Measurements from ENCODE around the gene CIROP.
"Not testable (repeated sequence)": the region's sequence is repeated elsewhere in the genome, so short reads cannot be mapped to it uniquely, and the experiment has no call there.

The CIROP gene

DNA sequence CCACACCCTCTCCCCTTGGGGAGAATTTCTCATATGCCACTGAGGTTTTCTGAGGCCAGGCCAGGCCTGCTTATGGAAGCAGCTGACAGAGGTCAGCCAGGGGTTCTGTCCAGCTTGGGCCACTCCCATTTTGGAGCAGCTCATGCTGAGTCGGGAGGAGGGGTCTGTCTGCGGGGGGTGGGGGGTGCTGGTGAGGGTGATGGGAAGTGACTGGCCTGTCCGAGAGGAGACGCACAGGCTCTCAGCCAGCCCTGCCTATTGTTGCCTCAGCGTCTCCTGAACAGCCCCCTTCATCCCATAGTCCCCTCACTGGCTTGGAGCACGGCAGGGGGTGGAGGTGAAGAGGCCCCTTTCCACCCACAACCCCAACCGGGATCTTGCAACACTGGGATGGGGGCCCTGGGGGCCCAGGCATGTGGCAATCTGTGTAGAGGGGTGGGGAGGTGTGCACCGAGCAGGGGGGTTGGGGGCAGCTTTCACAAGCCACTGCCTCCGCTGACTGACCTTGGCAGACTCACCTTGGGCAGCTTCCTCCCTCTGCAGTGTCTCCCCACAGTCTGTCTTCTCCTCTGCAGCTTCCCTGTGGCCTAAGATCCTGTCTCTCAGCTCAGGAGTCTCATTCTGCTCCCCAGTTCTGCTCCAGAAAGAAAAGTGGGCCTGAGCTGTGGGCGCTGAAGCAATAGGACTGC lies 8.8 kb upstream of the CIROP start:
- DNase-seq (ENCODE audit: low spot score) = no peak

DNA sequence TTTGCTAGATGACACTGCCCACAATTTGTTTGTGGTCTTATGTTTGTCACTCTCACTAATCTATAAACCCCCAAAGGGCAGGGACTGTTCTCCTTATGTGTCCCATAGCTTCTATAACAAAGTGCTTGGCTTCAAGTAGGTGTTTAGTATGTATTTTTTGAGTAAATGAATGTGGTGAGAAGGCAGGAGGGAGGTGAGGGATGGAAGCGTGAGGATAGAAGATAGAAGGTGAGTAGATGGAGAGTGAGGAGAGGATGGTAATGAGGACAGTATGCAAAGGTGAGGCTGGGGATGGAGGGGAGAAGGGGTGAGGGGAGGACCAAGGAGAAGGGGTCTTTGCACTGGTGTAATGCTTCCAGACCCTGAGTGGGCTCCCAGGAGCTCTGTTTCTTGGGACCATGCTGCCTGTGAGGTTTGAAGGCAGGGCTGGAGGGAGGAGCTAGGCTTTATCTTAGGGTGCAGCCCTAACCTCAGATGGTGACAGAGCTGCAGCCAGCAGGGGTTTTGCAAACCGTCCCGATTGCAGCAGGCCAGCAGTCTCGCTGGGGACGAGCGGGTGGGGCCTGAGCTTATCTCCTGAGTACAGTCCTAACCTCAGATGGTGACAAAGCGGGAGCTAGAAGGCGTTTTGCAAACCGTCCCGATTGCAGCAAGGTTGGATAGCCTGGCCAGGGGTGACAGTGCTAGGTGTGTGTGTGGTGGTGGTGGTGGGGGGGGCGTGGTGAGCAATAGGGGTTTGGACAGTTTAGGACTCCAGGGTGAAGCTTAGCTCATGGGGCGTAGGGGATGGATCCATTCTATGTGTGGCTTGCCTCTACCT lies 7.8 kb upstream of the CIROP start:
- DNase-seq (ENCODE audit: low spot score) = no peak

DNA sequence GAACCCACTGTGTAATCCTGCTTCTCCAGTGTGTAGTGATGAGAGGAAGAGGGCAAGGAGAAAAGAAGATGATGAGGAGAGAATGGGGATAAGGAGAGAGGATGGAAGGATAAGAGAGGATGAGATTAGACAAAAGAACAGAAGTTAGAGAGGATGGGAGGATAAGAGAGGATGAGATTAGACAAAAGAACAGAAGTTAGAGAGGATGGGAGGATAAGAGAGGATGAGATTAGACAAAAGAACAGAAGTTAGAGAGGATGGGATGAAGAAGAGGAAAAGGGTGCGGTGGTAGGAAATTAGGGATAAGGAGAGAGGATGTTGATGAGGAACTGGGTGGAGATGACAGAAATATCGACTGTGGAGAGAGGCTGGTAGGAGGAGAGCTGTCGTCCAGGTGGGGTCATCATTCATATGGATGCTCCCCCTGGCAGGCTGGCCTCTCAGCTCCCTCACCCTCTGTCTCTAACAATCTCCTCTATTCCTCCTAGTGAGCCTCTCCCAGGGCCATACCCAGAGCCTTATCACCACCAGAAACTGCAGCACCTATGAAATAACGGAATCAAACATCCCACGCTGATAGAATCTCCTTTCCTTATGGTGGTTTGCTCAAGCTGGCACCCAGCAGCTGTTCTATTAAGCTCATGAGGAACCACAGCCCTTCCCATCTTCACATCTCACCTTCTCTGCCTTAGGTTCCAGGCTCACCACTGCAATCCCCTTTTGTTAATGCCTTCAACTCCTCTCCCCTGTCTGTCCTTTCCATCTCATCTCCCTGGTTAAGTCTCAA lies 6.0 kb upstream of the CIROP start:
- no peak for DNase-seq (ENCODE audit: low spot score)

DNA sequence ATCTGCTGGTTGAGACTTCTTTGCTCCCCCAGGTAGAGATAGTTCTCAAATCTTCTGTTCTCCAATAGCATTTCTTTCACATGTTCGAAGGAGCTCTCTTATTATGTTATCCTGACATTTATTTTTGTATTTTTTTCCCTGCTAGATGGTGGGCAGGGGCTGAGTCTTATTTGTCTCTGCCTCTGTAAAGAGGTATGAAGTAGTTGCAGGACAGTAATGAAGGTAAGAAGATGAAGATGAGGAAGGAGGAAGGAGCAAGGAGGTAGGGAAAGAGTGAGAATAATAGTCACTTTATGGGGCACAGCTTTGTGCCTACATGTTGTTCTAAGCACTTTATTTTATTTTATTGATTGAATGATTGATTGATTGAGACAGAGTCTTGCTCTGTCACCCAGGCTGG lies 5.0 kb upstream of the CIROP start:
- no peak for DNase-seq (ENCODE audit: low spot score)

DNA sequence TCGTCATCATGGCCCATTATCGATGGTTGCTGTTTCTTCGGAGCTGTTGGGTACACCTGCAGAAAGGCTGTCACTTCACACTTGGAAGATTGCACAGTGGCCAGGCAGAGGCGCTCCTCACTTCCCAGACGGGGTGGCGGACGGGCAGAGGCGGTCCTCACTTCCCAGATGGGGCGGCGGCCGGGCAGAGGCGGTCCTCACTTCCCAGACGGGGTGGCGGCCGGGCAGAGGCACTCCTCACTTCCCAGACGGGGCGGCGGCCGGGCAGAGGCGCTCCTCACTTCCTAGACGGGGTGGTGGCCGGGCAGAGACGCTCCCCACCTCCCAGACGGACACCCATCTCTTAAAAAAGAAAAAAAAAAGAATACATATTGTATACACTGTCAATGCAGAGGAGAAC lies 3.4 kb upstream of the CIROP start:
- DNase-seq (ENCODE audit: low spot score) = not testable (repeated sequence)

DNA sequence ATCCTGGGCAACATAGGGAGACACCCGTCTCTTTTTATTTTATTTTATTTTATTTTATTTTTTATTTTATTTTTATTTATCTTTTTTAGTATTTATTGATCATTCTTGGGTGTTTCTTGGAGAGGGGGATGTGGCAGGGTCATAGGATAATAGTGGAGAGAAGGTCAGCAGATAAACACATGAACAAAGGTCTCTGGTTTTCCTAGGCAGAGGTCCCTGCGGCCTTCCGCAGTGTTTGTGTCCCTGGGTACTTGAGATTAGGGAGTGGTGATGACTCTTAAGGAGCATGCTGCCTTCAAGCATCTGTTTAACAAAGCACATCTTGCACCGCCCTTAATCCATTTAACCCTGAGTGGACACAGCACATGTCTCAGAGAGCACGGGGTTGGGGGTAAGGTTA lies 2.8 kb upstream of the CIROP start:
- DNase-seq (ENCODE audit: low spot score) = not testable (repeated sequence)

DNA sequence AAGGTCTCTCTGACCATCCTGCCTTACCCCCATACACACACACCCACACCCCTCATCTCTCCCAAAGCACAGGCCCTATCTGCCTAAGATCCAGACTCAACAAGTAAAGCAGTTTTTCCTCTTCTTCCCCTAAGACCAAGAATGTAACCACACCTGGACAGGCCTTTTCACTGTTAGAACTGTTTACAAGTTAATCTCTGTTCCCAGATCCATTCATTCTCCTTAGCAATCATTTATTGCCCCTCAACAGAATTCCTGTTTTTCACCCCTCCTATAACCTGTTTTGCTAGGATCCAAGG lies 1.9 kb upstream of the CIROP start:
- no peak for DNase-seq (ENCODE audit: low spot score)

DNA sequence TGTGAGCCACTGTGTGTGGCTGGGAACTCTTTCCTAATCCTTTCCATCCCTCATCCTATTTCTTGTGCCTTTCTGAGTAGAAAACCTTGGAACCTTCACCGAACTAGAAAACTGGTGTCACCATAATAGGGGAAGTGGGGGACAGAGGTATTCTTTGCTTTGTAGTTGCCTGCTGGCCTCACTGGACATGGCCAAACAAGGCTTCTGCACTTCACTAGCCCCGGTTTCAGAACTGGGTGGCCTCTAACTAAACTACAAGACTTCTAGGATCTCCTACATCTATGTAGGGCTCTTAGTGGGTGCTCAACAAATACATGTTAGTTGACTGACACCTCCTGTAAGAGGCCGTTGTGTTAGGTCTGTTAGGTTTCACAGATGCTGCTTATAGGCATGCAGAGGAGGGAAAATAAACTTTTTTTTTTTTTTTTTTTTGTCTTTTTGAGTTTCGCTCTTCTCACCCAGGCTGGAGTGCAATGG lies 597 bp upstream of the CIROP start:
- DNase-seq (ENCODE audit: low spot score) = no peak

DNA sequence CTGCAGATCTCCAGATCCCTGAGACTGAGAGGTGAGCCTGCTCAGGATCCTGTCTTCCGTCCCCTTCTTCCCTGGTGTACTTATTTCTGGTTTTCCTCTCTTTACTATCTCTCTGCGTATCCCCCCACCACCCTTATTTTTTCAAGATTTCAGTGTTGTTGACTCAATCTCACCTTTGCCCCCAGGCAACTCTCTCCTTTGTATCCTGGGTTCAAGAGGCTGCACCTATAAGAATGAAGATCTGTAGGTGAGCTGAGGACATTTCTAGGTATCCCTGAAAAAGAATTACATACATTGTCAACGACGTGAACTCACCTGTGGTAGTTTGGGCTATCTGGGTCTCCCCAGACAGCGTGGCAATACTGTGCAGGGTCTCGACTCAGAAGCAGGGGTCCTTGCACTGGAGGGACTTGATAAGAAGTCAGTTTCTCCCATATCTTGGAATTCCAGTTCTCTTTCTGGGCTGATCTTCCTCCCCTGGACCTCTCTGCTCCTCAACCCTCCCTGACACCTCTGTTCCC lies 659 bp downstream of the CIROP start:
- no peak for DNase-seq (ENCODE audit: low spot score)

DNA sequence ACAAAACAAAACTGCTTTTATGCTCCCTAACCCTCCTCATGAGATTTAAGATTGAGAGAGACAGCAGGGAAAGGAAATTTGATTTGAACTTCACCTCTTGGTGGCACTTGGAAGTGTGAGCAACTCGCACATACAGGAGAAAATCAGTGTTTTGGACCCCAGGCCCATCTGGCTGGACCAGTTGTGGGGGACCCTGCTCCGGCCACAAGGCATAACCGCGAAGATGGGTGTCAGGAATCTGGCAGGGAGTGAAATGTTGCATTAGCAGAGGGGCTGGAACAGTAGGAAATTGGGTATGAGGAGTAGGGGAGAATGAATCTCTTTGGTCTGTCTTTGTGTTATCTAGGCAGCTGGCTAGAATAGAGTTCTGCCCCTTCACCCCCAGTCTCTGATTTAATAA lies 1.2 kb downstream of the CIROP start:
- no peak for DNase-seq (ENCODE audit: low spot score)

DNA sequence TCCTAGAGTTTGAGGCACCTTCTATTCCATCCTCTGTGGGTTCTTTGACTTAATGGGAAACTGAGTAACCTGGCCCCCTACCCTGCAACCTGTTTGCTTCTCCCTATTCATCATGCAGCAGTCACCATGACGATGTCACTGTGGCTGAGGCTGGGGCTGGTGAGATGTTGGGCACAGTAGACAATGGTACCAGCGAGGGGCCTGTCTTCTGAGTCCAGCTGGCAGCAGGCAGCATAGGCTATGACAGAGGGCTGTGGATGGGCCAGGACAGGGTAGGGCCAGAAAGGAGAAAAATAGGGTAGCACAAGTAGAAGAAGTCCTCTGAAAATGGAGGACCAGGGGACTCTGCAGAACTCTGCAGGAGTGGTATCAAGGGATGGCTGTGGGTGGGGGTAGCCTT lies 2.0 kb downstream of the CIROP start:
- DNase-seq (ENCODE audit: low spot score) = no peak

DNA sequence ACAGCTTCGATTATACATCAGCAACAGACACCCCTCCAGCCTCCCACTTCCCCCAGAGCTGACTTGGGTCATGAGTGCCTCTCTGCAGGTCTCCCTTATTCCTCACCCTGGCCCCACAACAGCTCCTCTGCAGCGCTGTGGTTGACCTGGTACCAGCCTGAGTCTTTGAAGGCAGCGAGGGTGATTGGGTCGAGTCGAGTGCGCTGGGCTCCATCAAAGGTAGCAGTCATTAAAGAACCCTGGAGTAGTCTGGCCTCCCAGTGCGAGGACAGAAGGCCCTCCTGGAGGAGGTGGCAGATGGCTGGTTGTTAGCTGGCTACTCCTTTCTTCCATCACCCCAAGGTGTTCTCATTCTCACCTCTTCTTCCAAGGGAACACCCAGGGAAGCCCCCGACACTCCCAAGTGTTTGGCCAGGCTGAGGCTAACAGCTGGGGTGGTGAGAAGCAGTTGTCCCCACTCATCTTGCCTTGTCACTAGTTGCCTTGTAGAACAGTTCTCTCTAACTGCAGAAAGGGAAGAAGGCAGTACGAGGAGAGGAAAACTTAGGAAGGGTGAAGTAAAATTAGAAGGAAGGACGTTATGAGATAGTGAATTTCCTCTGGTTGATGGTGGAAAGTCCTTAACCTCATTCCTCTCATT lies 2.7 kb downstream of the CIROP start:
- no peak for DNase-seq (ENCODE audit: low spot score)

DNA sequence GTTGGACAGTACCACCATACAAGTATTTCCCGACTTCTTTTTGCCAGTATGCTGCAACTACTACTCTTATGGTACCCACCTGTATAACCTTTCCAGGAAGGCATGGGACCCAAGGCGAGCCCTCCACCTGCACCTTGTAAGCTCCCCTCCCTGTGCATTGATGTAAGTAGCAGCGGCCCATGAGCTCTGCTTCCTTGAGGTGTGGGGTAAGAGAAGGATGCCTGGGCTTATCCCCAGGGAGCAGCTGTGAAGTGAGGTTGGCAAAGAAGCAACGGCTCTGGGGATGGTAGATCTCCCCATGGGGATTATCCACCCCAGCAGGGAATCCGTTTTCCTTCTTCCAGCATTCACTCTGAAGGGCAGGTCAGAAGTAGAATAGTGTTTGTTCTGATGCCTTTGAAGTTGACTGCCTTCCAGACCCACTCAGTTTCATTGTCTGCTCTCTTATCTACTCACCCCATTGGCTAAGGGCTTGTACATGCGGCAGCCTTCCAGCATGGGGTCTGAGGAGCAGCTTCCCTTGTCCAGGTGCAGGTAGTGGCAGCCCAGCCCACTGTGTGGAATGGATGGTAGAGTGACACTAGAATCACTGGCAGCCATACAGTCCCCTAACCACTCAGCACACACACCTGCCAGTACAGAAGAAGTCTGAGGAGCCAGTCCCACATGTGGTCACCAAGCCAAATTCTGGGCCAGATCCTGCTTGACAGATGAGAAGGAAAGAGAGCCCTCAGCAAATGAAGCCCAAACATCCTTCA lies 3.4 kb downstream of the CIROP start:
- no peak for DNase-seq (ENCODE audit: low spot score)

DNA sequence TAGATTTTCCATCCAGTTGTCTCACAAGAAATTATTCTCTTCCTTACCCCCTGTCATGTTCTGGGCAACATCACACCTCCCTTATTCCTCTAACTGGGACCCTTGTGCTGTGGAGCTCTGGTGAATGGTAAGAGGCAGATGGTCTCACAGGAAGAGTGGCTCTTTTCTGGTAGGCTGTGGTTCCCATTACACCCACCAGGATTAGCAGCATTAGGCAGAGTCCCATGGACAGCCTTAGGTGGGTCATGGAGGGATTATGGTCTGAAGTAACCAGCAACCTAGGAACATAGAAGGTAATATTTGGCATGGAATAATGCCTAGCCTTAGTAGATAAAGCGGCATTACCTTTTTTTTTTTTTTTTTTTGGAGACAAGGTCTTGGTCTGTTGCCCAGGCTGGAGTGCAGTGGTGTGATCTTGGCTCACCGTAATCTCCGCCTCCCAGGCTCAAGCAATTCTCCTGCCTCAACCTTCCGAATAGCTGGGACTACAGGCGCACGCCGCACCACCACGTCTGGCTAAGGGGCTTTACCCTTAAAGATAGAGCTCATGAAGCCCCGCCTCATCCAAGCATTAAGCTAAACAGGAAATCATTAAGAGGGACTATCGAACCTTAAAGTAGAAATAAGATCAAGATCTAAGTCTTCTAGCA lies 5.5 kb downstream of the CIROP start:
- no peak for DNase-seq (ENCODE audit: low spot score)

DNA sequence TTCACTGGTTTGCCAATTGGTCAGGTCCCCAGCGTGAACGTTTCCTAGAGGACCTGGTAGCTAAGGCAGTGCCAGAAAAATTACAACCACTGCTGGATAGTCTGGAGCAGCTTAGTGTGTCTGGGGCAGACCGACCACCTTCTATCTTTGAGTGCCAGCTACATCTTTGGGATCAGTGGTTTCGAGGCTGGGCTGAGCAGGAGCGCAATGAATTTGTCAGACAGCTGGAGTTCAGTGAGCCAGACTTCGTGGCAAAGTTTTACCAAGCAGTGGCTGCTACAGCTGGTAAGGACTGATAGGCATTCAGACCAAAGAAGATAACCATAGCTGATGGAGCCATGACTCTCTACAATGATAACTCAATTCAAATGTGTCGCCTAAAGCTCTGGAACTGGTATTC lies 7.0 kb downstream of the CIROP start:
- DNase-seq (ENCODE audit: low spot score) = no peak

DNA sequence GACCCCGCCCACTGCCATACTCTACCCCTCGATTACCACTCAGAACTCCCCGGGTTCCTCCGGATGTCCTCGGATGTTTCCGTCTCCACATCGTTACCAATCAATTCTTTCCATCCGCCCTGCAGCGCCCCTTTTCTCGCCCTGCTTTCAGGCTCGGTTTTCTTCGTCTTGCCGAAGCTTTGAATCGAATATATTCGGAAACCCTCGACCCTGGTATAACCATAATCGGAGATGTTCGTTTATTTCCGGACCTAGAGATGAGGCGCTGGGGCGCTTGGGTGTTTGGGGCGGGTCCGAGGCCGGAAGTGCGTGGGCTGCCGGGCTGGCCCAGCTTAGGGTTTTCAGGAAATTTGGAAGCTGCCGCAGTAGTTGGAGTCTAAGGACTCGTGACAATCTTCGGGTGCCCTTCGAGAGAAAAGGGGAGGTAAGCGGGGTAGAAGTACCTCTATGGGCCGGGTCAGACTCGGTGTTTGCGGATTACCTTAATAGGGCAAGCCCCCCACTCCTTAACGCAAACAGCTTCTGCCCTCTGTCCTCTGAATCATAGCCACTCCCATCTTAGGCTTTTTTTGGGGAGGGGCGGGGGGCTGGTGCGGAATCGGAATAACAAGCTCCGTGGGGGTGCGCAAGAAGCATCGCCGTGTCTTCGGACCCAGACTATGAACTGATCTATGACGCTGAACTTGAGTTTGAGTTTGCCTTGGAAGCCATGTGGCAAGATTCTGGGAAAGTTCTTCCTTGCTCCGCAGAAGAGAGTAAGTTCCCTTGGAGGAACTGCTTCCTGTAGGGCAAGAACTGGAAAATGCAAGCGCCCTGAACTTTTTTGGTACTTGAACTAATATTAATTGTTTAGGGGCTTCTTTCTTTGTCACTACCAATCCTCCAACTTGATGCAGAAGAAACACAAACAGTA lies 9.3 kb downstream of the CIROP start, which contains the start of gene C14orf119:
Gene C14orf119 (plus strand): TSS at position 310 of the 913 bp plus-strand sequence. CDS start 2,154 bp downstream, outside the sequence.
- DNase-seq (ENCODE audit: low spot score) = peak; percentile 100

DNA sequence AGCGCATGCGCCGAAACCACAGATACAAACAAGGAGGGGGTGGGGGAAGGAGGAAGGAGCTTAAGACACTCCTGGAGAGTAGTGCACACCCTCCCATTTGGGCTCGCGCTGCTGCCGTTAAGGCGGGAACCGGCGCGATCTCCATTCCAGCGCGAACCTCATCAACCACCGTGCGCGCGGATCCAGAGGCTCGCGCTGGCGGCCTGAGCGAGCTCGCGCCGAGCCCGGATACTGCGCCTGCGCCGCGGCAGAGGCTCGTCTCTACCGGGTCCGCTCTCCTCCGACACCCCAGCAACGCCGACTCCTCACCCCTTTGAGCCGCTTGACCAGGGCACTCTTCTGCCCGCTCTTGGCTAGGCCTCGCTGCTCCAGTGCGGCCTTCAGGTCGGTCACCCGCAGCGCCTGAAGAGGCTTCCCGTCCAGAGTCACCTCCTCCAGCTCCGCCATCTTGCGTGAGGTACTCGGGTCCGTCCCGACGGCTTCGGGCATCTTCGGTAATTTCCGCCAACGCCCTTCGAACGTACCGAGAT lies 10.1 kb downstream of the CIROP start, which contains the start of gene ACIN1:
Gene ACIN1 (minus strand): TSS at position 471 of the 530 bp plus-strand sequence. CDS start 24 bp downstream, at position 447.
- DNase-seq (ENCODE audit: low spot score) = peak; percentile 85

DNA sequence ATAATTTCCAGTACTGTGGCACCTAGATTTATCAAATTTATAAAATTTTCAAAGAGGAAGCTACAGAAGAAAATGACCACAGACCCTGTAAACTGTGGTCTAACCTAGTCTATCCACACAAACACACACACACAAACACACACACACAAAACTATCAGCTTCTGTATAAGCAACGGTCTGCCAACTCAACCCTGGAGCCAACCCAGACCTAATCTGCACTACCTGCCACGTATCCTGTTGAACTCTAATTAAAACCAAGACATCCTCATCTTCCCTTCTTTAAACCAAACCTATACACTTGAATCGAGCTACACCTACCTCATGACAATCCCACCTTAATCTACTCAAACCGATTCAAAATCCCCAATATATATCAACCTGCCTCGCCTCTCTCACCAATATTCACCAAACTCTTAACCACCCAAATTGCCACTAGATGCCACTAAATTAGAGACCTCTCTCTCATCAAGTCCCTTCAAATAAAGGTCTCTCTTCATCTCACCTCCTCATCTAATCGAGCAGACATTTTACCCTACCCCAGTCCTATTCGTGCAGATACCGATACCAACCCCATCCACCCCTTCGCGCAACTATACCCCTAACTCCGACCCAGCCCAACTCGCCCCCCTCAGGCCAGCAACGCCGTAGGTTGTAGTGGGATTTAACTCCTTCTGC lies 10.7 kb downstream of the CIROP start:
- DNase-seq (ENCODE audit: low spot score) = no peak

DNA sequence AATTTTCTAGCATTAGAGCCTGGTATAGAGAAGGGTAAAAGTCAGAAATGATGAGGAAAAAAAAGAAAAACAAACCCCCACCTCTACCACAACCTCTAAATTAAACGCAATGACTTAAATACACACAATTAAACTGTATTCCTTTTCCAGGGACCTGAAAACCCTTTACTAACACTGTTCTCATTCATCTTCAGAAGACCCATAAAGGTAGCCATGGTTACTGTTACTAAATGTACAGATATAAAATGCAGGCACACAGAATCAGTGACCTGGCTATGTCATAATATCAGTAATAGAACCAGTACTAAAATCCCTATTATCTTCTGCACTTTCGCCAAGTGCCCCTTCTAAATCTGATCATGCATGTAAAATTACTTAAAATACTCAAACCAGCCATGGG lies 11.3 kb downstream of the CIROP start:
- DNase-seq (ENCODE audit: low spot score) = no peak
